Activated CD8-positive, alpha-beta memory T cell treated with anti-CD3 and anti-CD28 coated beads for 4 hours (primary cell): ENCODE data around the gene YPEL5.

Experiments used
- DNase-seq, 2 donors: peaks; one replicate each; pipeline ENCODE4 v3.0.0-alpha.2; 2020; ENCODE audit warnings: low read depth in 2 of 2

YPEL5 gene

DNA sequence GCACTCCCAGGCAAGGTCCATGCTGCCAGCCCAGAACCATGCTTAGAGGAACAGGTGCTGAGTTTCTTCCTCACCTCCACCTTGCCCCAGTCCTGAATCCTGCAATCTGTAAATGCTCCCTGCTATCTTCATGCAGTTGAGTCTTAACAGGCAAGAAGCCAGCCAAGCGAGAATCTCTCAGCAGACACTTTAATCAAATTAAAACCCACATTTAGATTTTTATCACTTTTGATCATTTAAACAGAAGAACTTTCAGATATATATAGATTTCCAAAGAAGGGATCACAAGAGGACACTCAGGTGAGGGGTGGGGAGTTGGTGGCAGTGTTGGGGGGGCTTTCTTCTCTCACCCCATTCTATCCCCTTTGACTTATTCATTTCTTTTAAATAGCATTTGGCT lies 58.6 kb downstream of the YPEL5 start:
- no peak for DNase-seq

DNA sequence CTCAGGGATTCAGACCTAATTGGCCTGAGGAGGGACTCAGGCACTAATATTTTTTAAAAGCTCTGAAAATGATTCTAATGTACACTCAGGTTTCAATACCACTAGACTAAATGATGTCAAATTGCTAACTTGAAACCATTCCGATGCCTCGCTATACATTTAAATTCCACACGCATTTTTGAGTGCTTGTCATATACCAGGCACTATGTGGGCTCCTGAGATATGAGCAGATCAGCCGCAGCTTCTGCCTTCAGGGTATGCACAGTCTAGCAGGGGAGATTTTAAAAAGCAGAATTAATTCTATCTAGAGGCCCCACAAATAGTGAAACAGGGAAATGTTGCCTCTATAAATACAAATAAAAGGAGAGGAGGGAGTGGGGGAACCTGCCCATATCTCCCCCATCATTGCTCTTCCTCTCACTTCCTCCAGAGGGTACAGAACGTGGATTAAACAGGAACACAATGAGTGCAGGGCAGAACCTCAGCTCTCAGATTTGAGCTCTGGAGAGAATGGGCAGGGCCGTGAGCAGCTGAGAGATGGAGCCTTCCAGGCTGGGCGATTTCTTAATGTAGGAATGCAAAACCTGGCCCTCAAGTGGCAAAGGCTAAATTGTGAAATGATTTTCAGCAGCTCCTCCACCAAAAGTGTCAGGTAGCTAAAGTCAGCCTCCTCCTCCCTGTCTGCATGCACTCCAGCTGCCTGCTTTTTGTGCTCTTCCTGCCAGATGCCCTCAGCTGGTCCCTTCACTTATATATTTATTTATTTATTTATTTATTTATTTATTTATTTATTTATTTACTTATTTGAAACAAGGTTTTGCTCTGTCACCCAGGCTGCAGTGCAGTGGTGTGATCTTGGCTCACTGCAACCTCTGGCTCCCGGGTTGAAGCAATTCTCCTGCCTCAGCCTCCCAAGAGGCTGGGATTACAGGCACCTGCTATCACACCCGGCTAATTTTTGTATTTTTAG lies 59.9 kb downstream of the YPEL5 start:
- DNase-seq = no peak

DNA sequence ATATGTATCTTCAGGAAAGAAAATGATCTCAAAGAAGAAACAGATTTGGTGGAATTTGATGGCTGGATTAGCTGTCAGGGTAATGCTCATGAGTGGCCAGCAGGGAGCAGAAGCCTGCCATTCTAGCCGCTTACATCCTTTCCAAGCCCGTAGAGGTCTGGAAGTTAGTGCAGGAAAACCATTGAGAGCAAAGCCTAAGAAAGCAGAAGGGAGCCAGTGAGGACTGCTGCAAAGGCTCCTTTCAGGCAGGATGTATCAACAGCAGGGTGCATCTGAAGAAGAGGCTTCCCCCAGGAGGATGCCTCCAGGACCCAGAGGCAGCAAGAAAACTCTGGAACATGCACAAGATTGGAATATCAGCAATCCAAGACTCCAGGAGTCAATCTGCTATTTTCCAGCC lies 61.6 kb downstream of the YPEL5 start:
- DNase-seq = no peak

DNA sequence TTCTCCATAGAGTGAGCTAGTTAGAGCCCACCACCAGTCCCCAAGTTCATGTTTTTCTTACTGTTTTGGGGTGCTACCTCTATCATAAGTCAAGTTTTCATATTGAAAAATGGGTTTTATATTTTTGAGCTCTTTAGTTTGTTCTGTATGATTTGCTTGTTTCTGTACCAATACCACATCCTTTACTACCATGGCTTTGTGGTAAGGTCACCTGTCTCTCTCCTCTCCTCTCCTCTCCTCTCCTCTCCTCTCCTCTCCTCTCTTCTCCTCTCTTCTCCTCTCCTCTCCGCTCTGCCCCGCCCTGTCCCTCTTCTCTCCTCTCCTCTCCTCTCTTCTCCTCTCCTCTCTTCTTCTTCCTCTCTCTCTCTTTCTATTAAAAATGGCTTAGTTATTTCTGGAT lies 62.4 kb downstream of the YPEL5 start:
- no peak for DNase-seq
